Measurements from ENCODE around the gene IFI30. TPM values are rescaled to one million over a fixed set of nuclear protein-coding genes. Genes with fewer than 3 reads are reported as not detected.

Gene IFI30
- polyA plus RNA-seq, 1 of the 3 experiments (the other 2 are of a cell fraction): 11.6 TPM

DNA sequence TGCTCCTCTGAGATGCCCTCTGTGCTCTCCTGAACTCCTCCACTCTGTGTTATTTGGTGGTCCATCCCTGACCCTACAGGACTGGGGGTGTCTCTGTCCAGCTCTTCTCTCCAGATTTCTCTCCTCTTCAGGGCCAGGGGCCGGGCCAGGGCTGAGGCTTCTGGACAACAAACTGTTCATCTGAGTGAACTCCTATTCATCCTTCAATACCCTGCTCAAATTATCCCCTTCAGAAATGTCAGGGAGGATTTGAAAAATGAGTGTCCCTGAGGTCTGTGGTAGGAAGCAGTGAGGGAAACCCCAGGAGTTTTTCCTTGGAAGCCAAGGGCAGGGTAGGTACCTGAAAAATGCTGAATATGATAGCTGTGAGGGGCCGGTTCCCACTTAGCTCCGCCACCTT lies 45.0 kb downstream of the IFI30 start:
- no peaks in the 10 kb centered on the region for H3K9me3 ChIP-seq
- no peak overlapping the region for H3K27ac ChIP-seq (ENCODE audit: low read depth in 2 of 2, low read length in 1 of 2)
- no peaks in the 10 kb centered on the region for H3K79me2 ChIP-seq (ENCODE audit: insufficient read depth)
- DNase-seq: no peak
- ChIA-PET CTCF (interaction anchor here (1.5 to 9.4 kb wide), 3 partner anchors 14 to 57 kb away, joined by 5 to 81 read pairs (median 48); a partner anchor contains a TSS), POLR2A (no interaction called here)
- H3K9ac ChIP-seq: no peak overlapping the region
- TF ChIP-seq POLR2AphosphoS5 (IDR thresholded peaks at IDR 0.05; ENCODE audit: low read depth, low read length): no peak
- TF ChIP-seq, protein P1, sequence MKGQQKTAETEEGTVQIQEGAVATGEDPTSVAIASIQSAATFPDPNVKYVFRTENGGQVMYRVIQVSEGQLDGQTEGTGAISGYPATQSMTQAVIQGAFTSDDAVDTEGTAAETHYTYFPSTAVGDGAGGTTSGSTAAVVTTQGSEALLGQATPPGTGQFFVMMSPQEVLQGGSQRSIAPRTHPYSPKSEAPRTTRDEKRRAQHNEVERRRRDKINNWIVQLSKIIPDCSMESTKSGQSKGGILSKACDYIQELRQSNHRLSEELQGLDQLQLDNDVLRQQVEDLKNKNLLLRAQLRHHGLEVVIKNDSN (IDR thresholded peaks at IDR 0.05; ENCODE audit: borderline replicate concordance, low read depth): no peak
- TF ChIP-seq, protein P2, sequence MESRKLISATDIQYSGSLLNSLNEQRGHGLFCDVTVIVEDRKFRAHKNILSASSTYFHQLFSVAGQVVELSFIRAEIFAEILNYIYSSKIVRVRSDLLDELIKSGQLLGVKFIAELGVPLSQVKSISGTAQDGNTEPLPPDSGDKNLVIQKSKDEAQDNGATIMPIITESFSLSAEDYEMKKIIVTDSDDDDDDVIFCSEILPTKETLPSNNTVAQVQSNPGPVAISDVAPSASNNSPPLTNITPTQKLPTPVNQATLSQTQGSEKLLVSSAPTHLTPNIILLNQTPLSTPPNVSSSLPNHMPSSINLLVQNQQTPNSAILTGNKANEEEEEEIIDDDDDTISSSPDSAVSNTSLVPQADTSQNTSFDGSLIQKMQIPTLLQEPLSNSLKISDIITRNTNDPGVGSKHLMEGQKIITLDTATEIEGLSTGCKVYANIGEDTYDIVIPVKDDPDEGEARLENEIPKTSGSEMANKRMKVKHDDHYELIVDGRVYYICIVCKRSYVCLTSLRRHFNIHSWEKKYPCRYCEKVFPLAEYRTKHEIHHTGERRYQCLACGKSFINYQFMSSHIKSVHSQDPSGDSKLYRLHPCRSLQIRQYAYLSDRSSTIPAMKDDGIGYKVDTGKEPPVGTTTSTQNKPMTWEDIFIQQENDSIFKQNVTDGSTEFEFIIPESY (IDR thresholded peaks at IDR 0.05; ENCODE audit: borderline replicate concordance, low read depth): no peak
- TF ChIP-seq ELF1 (IDR thresholded peaks at IDR 0.05): no peak
- TF ChIP-seq RXRA (IDR thresholded peaks at IDR 0.05; ENCODE audit: borderline replicate concordance, low read depth): no peak
- no peak for TF ChIP-seq FOSL2 (IDR thresholded peaks at IDR 0.05; ENCODE audit: borderline replicate concordance, low read depth)
- no peak for TF ChIP-seq NFIC (IDR thresholded peaks at IDR 0.05; ENCODE audit: borderline replicate concordance)
- TF ChIP-seq, protein P3, sequence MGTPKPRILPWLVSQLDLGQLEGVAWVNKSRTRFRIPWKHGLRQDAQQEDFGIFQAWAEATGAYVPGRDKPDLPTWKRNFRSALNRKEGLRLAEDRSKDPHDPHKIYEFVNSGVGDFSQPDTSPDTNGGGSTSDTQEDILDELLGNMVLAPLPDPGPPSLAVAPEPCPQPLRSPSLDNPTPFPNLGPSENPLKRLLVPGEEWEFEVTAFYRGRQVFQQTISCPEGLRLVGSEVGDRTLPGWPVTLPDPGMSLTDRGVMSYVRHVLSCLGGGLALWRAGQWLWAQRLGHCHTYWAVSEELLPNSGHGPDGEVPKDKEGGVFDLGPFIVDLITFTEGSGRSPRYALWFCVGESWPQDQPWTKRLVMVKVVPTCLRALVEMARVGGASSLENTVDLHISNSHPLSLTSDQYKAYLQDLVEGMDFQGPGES (IDR thresholded peaks at IDR 0.05; ENCODE audit: low read depth, low read length): no peak
- no peak for TF ChIP-seq NRF1 (IDR thresholded peaks at IDR 0.05; ENCODE audit: low read depth, low read length)
- TF ChIP-seq FOXJ3 (CRISPR knock-in tag; IDR thresholded peaks at IDR 0.05): no peak
- no peak for TF ChIP-seq JUND (IDR thresholded peaks at IDR 0.05)
- TF ChIP-seq FOXM1 (IDR thresholded peaks at IDR 0.05; ENCODE audit: low read depth): no peak
- H3K36me3 ChIP-seq (replicated peaks in 1 of 2; ENCODE audit: control insufficient read depth in 1 of 2, insufficient read depth in 2 of 2, low read length in 1 of 2): no peaks in the 10 kb centered on the region
- H2AFZ ChIP-seq (ENCODE audit: low read depth): no peak overlapping the region
- WGBS (ENCODE audit: low lambda C conversion rate): 67% methylated on average over 3 of the region's 3 CpGs
- H3F3A ChIP-seq (replicated peaks; ENCODE audit: insufficient read depth): no peaks in the 10 kb centered on the region
- no peaks in the 10 kb centered on the region for H4K20me1 ChIP-seq (ENCODE audit: insufficient read depth)
- no peak overlapping the region for H3K4me3 ChIP-seq (ENCODE audit: low read depth in 2 of 2, low read length in 1 of 2)
- no peaks in the 10 kb centered on the region for H3K4me1 ChIP-seq (ENCODE audit: control insufficient read depth in 1 of 2, insufficient read depth in 2 of 2, low read depth in 1 of 2, low read length in 1 of 2)
- no peaks in the 10 kb centered on the region for H3K9me2 ChIP-seq
- H3K4me2 ChIP-seq: no peak overlapping the region
- no peaks in the 10 kb centered on the region for H3K27me3 ChIP-seq (ENCODE audit: insufficient read depth)

DNA sequence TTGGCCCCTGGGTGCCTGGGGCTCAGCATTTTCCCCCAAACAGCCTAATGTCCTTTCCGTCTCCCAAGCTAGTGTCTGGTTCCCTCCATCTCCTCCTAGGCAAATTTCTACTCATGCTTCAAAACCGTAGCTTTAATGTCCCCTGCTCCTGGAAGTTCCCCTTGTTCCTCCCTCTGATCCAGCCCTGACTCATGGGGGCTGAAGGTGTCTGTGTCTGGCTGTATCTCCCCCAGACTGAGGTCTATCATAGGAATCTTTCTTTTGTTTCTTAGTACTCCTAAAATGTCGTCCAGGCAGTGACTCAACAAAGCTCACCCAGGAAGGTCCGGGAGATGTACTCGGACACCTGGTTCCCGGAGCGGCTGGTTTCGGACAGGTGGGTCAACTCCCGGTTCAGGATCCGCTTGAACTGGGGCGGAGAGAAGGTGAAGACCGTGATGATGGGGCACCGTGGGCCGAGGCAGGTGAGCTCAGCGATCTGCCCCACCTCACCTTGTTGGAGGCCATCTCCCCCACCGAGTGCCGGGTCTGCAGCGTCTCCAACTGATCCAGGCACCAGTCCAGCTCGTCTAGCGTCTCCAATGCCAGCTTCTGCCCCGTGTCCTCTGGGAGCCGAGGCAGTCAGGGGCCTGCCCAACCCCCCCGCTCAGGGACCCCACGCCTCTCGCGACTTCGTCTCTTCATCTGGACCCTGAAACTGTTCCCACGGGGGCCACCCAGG lies 46.5 kb downstream of the IFI30 start:
- H3K79me2 ChIP-seq (ENCODE audit: insufficient read depth): no peaks in the 10 kb centered on the region
- no peak overlapping the region for H3K4me3 ChIP-seq (ENCODE audit: low read depth in 2 of 2, low read length in 1 of 2)
- H3K4me1 ChIP-seq (ENCODE audit: control insufficient read depth in 1 of 2, insufficient read depth in 2 of 2, low read depth in 1 of 2, low read length in 1 of 2): peaks cover 0 to 8% of the 10 kb centered on the region in 2 experiments; a peak in 1 of 4 replicates
- no peaks in the 10 kb centered on the region for H3K36me3 ChIP-seq (replicated peaks in 1 of 2; ENCODE audit: control insufficient read depth in 1 of 2, insufficient read depth in 2 of 2, low read length in 1 of 2)
- H2AFZ ChIP-seq (ENCODE audit: low read depth): no peak overlapping the region
- H4K20me1 ChIP-seq (ENCODE audit: insufficient read depth): no peaks in the 10 kb centered on the region
- H3K27ac ChIP-seq (ENCODE audit: low read depth in 2 of 2, low read length in 1 of 2): no peak overlapping the region
- H3K27me3 ChIP-seq (ENCODE audit: insufficient read depth): no peaks in the 10 kb centered on the region
- DNase-seq: no peak
- H3K9me3 ChIP-seq: no peaks in the 10 kb centered on the region
- H3F3A ChIP-seq (replicated peaks; ENCODE audit: insufficient read depth): no peaks in the 10 kb centered on the region
- ChIA-PET CTCF (interaction anchor here (0.8 to 9.4 kb wide), 8 partner anchors 11 to 107 kb away, joined by 3 to 81 read pairs (median 5); a partner anchor contains a TSS), POLR2A (interaction anchor here (0.6 kb wide), 1 partner anchor 59 kb away, joined by 4 read pairs; no protein-coding TSS in a partner anchor)
- H3K4me2 ChIP-seq: no peak overlapping the region
- no peak overlapping the region for H3K9ac ChIP-seq
- no peaks in the 10 kb centered on the region for H3K9me2 ChIP-seq
- 64% methylated on average over 20 of the region's 28 CpGs for WGBS (ENCODE audit: low lambda C conversion rate)
- no peak for TF ChIP-seq EP300 (IDR thresholded peaks at IDR 0.05; ENCODE audit: borderline replicate concordance in 1 of 2, low read depth in 1 of 2, low read length in 1 of 2)
- no peak for TF ChIP-seq EZH2phosphoT487 (IDR thresholded peaks at IDR 0.05; ENCODE audit: borderline replicate concordance, low read depth)
- TF ChIP-seq FOXM1 (IDR thresholded peaks at IDR 0.05; ENCODE audit: low read depth): no peak
- no peak for TF ChIP-seq TAF1 (IDR thresholded peaks at IDR 0.05; ENCODE audit: borderline replicate concordance, low read depth, low read length)
- TF ChIP-seq, protein P2 (IDR thresholded peaks at IDR 0.05; ENCODE audit: borderline replicate concordance, low read depth): no peak
- TF ChIP-seq TCF12 (IDR thresholded peaks at IDR 0.05): no peak
- TF ChIP-seq TEAD4 (IDR thresholded peaks at IDR 0.05; ENCODE audit: borderline replicate concordance, insufficient read depth): no peak
- no peak for TF ChIP-seq SMC3 (IDR thresholded peaks at IDR 0.05; ENCODE audit: low read depth, low read length)
- no peak for TF ChIP-seq RXRA (IDR thresholded peaks at IDR 0.05; ENCODE audit: borderline replicate concordance, low read depth)
- TF ChIP-seq NRF1 (IDR thresholded peaks at IDR 0.05; ENCODE audit: low read depth, low read length): no peak
- no peak for TF ChIP-seq FOSL2 (IDR thresholded peaks at IDR 0.05; ENCODE audit: borderline replicate concordance, low read depth)
- no peak for TF ChIP-seq RCOR1 (IDR thresholded peaks at IDR 0.05; ENCODE audit: low read length)
- TF ChIP-seq JUND (IDR thresholded peaks at IDR 0.05): no peak

All from SK-N-SH (cell line).